Skeletal muscle satellite cell (primary cell): ENCODE data around the gene MAGEB10.

ENCODE experiments used
- H3K27me3 ChIP-seq: 2 replicates; pipeline ENCODE4 v1.7.0; 2013; ENCODE audit warnings: low read length; ENCODE audit not compliant: control insufficient read depth, insufficient read depth
- H3K36me3 ChIP-seq: 2 replicates; pipeline ENCODE4 v1.7.0; 2013; ENCODE audit warnings: mild to moderate bottlenecking, control low read depth, low read length; ENCODE audit not compliant: insufficient read depth
- H3K4me1 ChIP-seq: 2 replicates; pipeline ENCODE4 v1.7.0; 2013; ENCODE audit warnings: low read length; ENCODE audit not compliant: control insufficient read depth, insufficient read depth
- H3K4me2 ChIP-seq: 2 replicates; pipeline ENCODE4 v1.7.0; 2013; ENCODE audit warnings: mild to moderate bottlenecking, low read length
- H3K4me3 ChIP-seq: 2 replicates; pipeline ENCODE4 v1.7.0; 2013; ENCODE audit warnings: low read length
- H3K9ac ChIP-seq: 2 replicates; pipeline ENCODE4 v1.7.0; 2013; ENCODE audit warnings: mild to moderate bottlenecking, low read depth, low read length, moderate library complexity
- H3K9me3 ChIP-seq: replicated peaks from 2 replicates; pipeline ENCODE4 v1.7.0; 2013; ENCODE audit warnings: mild to moderate bottlenecking, control low read depth, low read length

Gene MAGEB10

GRCh38 chrX:27842859-27843258, 35.1 kb downstream of the MAGEB10 start:
- no peak overlapping the region for H3K4me2 ChIP-seq
- H3K9ac ChIP-seq, result no peak overlapping the region

GRCh38 chrX:27860337-27860736, 52.5 kb downstream of the MAGEB10 start:
- Histone ChIP-seq H3K4me1 (no peaks in the 10 kb centered on the region), H3K27me3 (no peaks in the 10 kb centered on the region), H3K36me3 (no peaks in the 10 kb centered on the region), H3K4me2 (no peak overlapping the region), H3K9ac (no peak overlapping the region), H3K4me3 (no peak overlapping the region), H3K9me3 (no peaks in the 10 kb centered on the region)

More at GRCh38 chrX:27842859-27843258, 35.1 kb downstream of the MAGEB10 start:
- H3K4me3 ChIP-seq, result no peak overlapping the region
- no peaks in the 10 kb centered on the region for H3K4me1 ChIP-seq
- H3K27me3 ChIP-seq, result no peaks in the 10 kb centered on the region
- no peaks in the 10 kb centered on the region for H3K36me3 ChIP-seq
- H3K9me3 ChIP-seq, result no peaks in the 10 kb centered on the region

GRCh38 chrX:27863809-27864208, 56.0 kb downstream of the MAGEB10 start:
- Histone ChIP-seq H3K36me3 (no peaks in the 10 kb centered on the region), H3K27me3 (no peaks in the 10 kb centered on the region), H3K4me2 (no peak overlapping the region), H3K9me3 (no peaks in the 10 kb centered on the region), H3K4me3 (no peak overlapping the region), H3K4me1 (no peaks in the 10 kb centered on the region), H3K9ac (no peak overlapping the region)
